K562 (cell line): ENCODE measurements around the gene PYHIN1. TPM values are rescaled to one million over a fixed set of nuclear protein-coding genes. Genes with fewer than 3 reads are reported as not detected.
A peak's percentile ranks its signal among the peaks of the same experiment; 100 is the strongest.

Experiments used
- ATAC-seq: fragments of 200-7000 bp; cut with Tn5 transposase; 3 replicates; pipeline ENCODE4 v1.9.1; 2020; ENCODE audit warnings: moderate library complexity
- BruUV-seq: library from RNA; stranded (reverse); fragments of 400-500 nt; replicated peaks from 2 replicates; lab custom pipeline; 2021; lab: Mats Ljungman, UMichigan
- CTCF ChIA-PET: fragments of 300-600 bp; formaldehyde crosslinking; extraction: SDS; loops from one replicate; lab custom pipeline; 2021; ENCODE audit warnings: low intra/inter-chr PET ratio; lab: Yijun Ruan, JAX
- POLR2A ChIA-PET: fragments of 300-600, 350-650 bp; sonication (Branson Sonifier 250); formaldehyde crosslinking; extraction: SDS; loops from one replicate; lab custom pipeline; 2021; ENCODE audit warnings: antibody characterized with exemption, inconsistent platforms; lab: Yijun Ruan, JAX
- DNase-seq, 4 experiments: peaks; one replicate each; pipeline versions ENCODE4 v3.0.0 to v3.0.0-alpha.2; 2011 to 2018; ENCODE audit warnings: low spot score in 3 of 4, mixed read lengths in 3 of 4; ENCODE audit errors: extremely low read depth in 1 of 4
- FAIRE-seq: peaks from 2 replicates; lab custom pipeline; 2011; peaks lifted over from hg19 to GRCh38; lab: Jason Lieb, UNC
- H2AFZ ChIP-seq: 2 replicates; pipeline ENCODE4 v1.6.0; 2011; ENCODE audit warnings: low read depth, low read length, control low read depth, inconsistent platforms
- H3K27ac ChIP-seq: fragments of 200-600 bp; 3 replicates; pipeline ENCODE4 v1.8.0; 2011; ENCODE audit warnings: low read depth, mild to moderate bottlenecking, control low read depth, inconsistent platforms, low read length, moderate library complexity, mixed read lengths; ENCODE audit errors: extremely low read depth
- H3K27me3 ChIP-seq, 2 experiments: fragments of 300-600 bp in 1 of 2; 2 replicates in 1 of 2; 3 replicates in 1 of 2; pipeline versions ENCODE4 v1.6.0 to v1.8.0; 2011; ENCODE audit warnings: inconsistent platforms in 2 of 2, low read length in 2 of 2, mild to moderate bottlenecking in 1 of 2, mixed read lengths in 1 of 2, moderate library complexity in 1 of 2; ENCODE audit not compliant: control insufficient read depth in 2 of 2, insufficient read depth in 2 of 2
- H3K36me3 ChIP-seq: fragments of 300-600 bp; 3 replicates; pipeline ENCODE4 v1.8.0; 2011; ENCODE audit warnings: mild to moderate bottlenecking, low read length, inconsistent platforms; ENCODE audit not compliant: control insufficient read depth, insufficient read depth
- H3K4me1 ChIP-seq, 2 experiments: fragments of 200-600 bp in 1 of 2; replicated peaks in 1 of 2; 2 replicates in 1 of 2; 3 replicates in 1 of 2; pipeline versions ENCODE4 v1.5.1 to v1.8.0; 2011; ENCODE audit warnings: inconsistent platforms in 2 of 2, low read length in 2 of 2, mild to moderate bottlenecking in 1 of 2, mixed read lengths in 1 of 2, moderate library complexity in 1 of 2; ENCODE audit not compliant: control insufficient read depth in 2 of 2, insufficient read depth in 2 of 2
- H3K4me2 ChIP-seq: 2 replicates; pipeline ENCODE4 v1.6.1; 2011; ENCODE audit warnings: low read length, control low read depth, inconsistent platforms, mixed read lengths; ENCODE audit not compliant: insufficient read depth
- H3K4me3 ChIP-seq: fragments of 200-600 bp; sonication (generic), shearing (Covaris generic); 2 replicates; pipeline ENCODE4 v1.5.1; 2016; ENCODE audit warnings: control low read depth, inconsistent platforms
- H3K79me2 ChIP-seq: fragments of 200-600 bp; 3 replicates; pipeline ENCODE4 v1.8.0; 2011; ENCODE audit warnings: low read length, inconsistent platforms; ENCODE audit not compliant: control insufficient read depth, insufficient read depth
- H3K9ac ChIP-seq, 2 experiments: 2 replicates each; pipeline versions ENCODE4 v1.6.0 to v1.6.1; 2011; ENCODE audit warnings: low read depth in 2 of 2, low read length in 2 of 2, control low read depth in 1 of 2, inconsistent platforms in 1 of 2, mild to moderate bottlenecking in 1 of 2, mixed read lengths in 1 of 2; ENCODE audit not compliant: insufficient read depth in 1 of 2
- H3K9me1 ChIP-seq: one replicate; pipeline ENCODE4 v1.6.0; 2011; ENCODE audit warnings: inconsistent platforms, mild to moderate bottlenecking, low read length, moderate library complexity; ENCODE audit not compliant: control insufficient read depth, insufficient read depth
- H3K9me3 ChIP-seq: replicated peaks from 2 replicates; pipeline ENCODE4 v1.5.1; 2011; ENCODE audit warnings: low read depth, low read length, inconsistent platforms; ENCODE audit not compliant: control insufficient read depth, insufficient read depth
- H4K20me1 ChIP-seq: replicated peaks from 2 replicates; pipeline ENCODE4 v1.6.1; 2011; ENCODE audit warnings: low read length, inconsistent platforms, mixed read lengths; ENCODE audit not compliant: control insufficient read depth, insufficient read depth
- ASH1L ChIP-seq: fragments of 450-650 bp; IDR thresholded peaks from 2 replicates; pipeline ENCODE4 v1.6.1; 2018; ENCODE audit warnings: borderline replicate concordance, mild to moderate bottlenecking, low read depth; ENCODE audit not compliant: partially characterized antibody
- CEBPG ChIP-seq, 3 experiments: fragments of 200-800 bp in 1 of 3; sonication (Bioruptor generic) in 1 of 3; sonication (generic) in 1 of 3; formaldehyde crosslinking in 1 of 3; IDR thresholded peaks in 2 of 3; conservative IDR thresholded peaks in 1 of 3; 2 replicates each; pipeline versions ENCODE4 v1.6.1 to v1.8.0; 2016 to 2022; ENCODE audit warnings: missing compliant biosample characterization in 2 of 3, missing genetic modification characterization in 2 of 3, mild to moderate bottlenecking in 1 of 3, missing genetic modification reagents in 1 of 3
- ELF1 ChIP-seq: fragments of 200-800 bp; sonication (Bioruptor generic); IDR thresholded peaks from 2 replicates; pipeline ENCODE4 v1.6.1; 2016; ENCODE audit warnings: missing genetic modification characterization, missing compliant biosample characterization
- HDAC1 ChIP-seq, 2 experiments: fragments of 450-650 bp; IDR thresholded peaks; 2 replicates each; pipeline ENCODE4 v1.6.1; 2016 to 2017; ENCODE audit warnings: inconsistent platforms in 1 of 2, mild to moderate bottlenecking in 1 of 2, moderate library complexity in 1 of 2
- LCOR ChIP-seq: sonication (generic); formaldehyde crosslinking; IDR thresholded peaks from 2 replicates; pipeline ENCODE4 v1.8.0; 2022; ENCODE audit warnings: mild to moderate bottlenecking, missing genetic modification reagents
- ZEB2 ChIP-seq: fragments of 450-650 bp; IDR thresholded peaks from 2 replicates; pipeline ENCODE4 v1.6.1; 2016
- ZNF184 ChIP-seq: sonication (generic); formaldehyde crosslinking; IDR thresholded peaks from 2 replicates; pipeline ENCODE4 v1.5.0; 2020; ENCODE audit warnings: missing genetic modification reagents
- ZNF253 ChIP-seq: fragments of 250-450 bp; sonication (Bioruptor Pico); conservative IDR thresholded peaks from 2 replicates; pipeline ENCODE4 v1.6.1; 2021; ENCODE audit warnings: mild to moderate bottlenecking
- ZNF717 ChIP-seq: fragments of 250-450 bp; sonication (Bioruptor Pico); IDR thresholded peaks from 2 replicates; pipeline ENCODE4 v1.5.0; 2021
- WGBS: fragments of 100-300 bp; shearing (Covaris generic); methylation state at CpG from one replicate; pipeline ENCODE4 v1.1.6; 2016; ENCODE audit warnings: low coverage, mixed read lengths; ENCODE audit not compliant: insufficient coverage; ENCODE audit errors: missing lambda C conversion rate; 5-methylcytosine and 5-hydroxymethylcytosine counted together
- in situ Hi-C: fragments of 300-500 bp; cut with MboI; formaldehyde crosslinking; loops from 4 replicates; pipeline ENCODE4 v1.15.0; 2018; ENCODE audit warnings: inconsistent platforms, mixed read lengths
- intact Hi-C: fragments of 100-400 bp; cut with micrococcal nuclease; formaldehyde crosslinking; loops from 2 replicates; pipeline ENCODE4 v1.14.2; 2022
- polyA plus RNA-seq, 8 experiments: library from polyadenylated mRNA; depleted of rRNA in 4 of 8; stranded (reverse) in 5 of 8; unstranded in 3 of 8; fragments of >200 nt; fragmentation: Nextera tagmentation in 2 of 8; fragmentation: Illumina TruSeq in 1 of 8; extraction: Ambion mirVana in 2 of 8; extraction: Trizol in 1 of 8; gene quantifications; 2 replicates each; pipeline versions ENCODE4 v1.2.1 to v1.2.3, GENCODE V29; 2011 to 2014; ENCODE audit warnings: inconsistent platforms in 1 of 8, missing spikeins in 1 of 8
- total RNA-seq, 7 experiments: library from RNA; depleted of rRNA in 6 of 7; stranded (reverse); fragments of >200 nt in 6 of 7; fragmentation: Illumina TruSeq in 2 of 7; extraction: Trizol in 2 of 7; gene quantifications; 2 replicates each; pipeline versions ENCODE4 v1.2.1 to v1.2.3, GENCODE V29; 2011 to 2021; ENCODE audit warnings: low replicate concordance in 1 of 7
- TF ChIP-seq, protein P1 (sequence below), 3 experiments: IDR thresholded peaks in 2 of 3; conservative IDR thresholded peaks in 1 of 3; 2 replicates each; pipeline ENCODE4 v1.5.1; 2011 to 2012; ENCODE audit warnings: low read length in 3 of 3, mild to moderate bottlenecking in 3 of 3, control low read depth in 2 of 3, improper control_type of control experiment in 1 of 3, inconsistent platforms in 1 of 3, low read depth in 1 of 3, mixed read lengths in 1 of 3, moderate library complexity in 1 of 3; ENCODE audit not compliant: insufficient read depth in 2 of 3

The PYHIN1 gene
- total and polyA plus RNA-seq, 9 of the 15 experiments (the other 6 are each of a cell fraction or from before 2014, with no cell fraction given) = not detected

DNA sequence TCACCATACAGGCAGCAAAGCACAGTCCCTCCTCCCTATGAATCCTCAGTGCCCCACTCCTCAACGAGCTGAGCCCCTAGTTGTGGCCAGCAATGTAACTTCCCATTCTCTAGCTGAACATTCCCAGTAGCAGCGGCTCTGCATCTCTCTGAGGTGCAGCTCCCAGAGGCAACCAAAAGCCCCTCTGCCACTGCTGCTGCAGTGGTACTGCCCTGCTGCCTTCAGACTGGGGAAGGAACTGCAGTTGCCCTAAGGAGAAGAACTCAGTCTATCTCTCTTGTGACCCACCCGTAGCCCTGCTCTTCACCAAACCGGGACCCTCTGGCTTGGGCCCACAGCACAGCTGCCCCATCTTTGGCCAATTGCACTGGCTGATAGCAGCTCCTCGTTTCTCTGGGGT is 31.6 kb downstream of the PYHIN1 start:
- no peaks in the 10 kb centered on the region for H4K20me1 ChIP-seq
- ChIA-PET POLR2A (interaction anchor here (0.6 kb wide), 1 partner anchor 311 kb away, joined by 3 read pairs; no protein-coding TSS in a partner anchor), CTCF (no interaction called here)
- no peak overlapping the region for H3K4me2 ChIP-seq
- no peaks in the 10 kb centered on the region for H3K4me1 ChIP-seq
- intact Hi-C loops = no loop called here
- FAIRE-seq = no peak
- BruUV-seq = no TSS peak
- H3K27me3 ChIP-seq = 0 out of 5 replicates have a peak, but pooled peaks cover 0 to 5% of the 10 kb centered on the region in 2 experiments
- H3K9me3 ChIP-seq = no peaks in the 10 kb centered on the region
- TF ChIP-seq ASH1L = no peak
- TF ChIP-seq, protein P1, sequence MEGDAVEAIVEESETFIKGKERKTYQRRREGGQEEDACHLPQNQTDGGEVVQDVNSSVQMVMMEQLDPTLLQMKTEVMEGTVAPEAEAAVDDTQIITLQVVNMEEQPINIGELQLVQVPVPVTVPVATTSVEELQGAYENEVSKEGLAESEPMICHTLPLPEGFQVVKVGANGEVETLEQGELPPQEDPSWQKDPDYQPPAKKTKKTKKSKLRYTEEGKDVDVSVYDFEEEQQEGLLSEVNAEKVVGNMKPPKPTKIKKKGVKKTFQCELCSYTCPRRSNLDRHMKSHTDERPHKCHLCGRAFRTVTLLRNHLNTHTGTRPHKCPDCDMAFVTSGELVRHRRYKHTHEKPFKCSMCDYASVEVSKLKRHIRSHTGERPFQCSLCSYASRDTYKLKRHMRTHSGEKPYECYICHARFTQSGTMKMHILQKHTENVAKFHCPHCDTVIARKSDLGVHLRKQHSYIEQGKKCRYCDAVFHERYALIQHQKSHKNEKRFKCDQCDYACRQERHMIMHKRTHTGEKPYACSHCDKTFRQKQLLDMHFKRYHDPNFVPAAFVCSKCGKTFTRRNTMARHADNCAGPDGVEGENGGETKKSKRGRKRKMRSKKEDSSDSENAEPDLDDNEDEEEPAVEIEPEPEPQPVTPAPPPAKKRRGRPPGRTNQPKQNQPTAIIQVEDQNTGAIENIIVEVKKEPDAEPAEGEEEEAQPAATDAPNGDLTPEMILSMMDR (IDR thresholded peaks at IDR 0.05 in 2 of 3, conservative IDR thresholded peaks at IDR 0.05 in 1 of 3; ENCODE audit: insufficient read depth in 2 of 3, low read depth in 1 of 3, low read length in 3 of 3) = 0 out of 6 replicates have a peak, but pooled peaks of 2 of the 3 experiments have one; percentile 1 to 12
- H2AFZ ChIP-seq = no peak overlapping the region
- H3K9ac ChIP-seq = no peak overlapping the region
- H3K79me2 ChIP-seq = no peaks in the 10 kb centered on the region
- DNase-seq = no peak
- 0% methylated on average over 4 of the region's 5 CpGs for WGBS
- no peaks in the 10 kb centered on the region for H3K9me1 ChIP-seq
- in situ Hi-C loops = no loop called here
- no peak overlapping the region for H3K27ac ChIP-seq
- no peak overlapping the region for H3K4me3 ChIP-seq
- ATAC-seq = 0 out of 3 replicates have a peak, but pooled peaks have one; percentile 32
- no peaks in the 10 kb centered on the region for H3K36me3 ChIP-seq

- FAIRE-seq = no peak
- BruUV-seq = no TSS peak
- in situ Hi-C loops = no loop called here
Observed at GRCh38 chr1:158969166-158969565, 37.8 kb downstream of the PYHIN1 start.

More at GRCh38 chr1:158969166-158969565, 37.8 kb downstream of the PYHIN1 start:
- no peaks in the 10 kb centered on the region for H3K36me3 ChIP-seq
- ChIA-PET CTCF (no interaction called here), POLR2A (no interaction called here)
- TF ChIP-seq ZNF184 (no peak), ELF1 (no peak), ZEB2 (no peak), LCOR (CRISPR knock-in tag) (no peak), CEBPG (CRISPR knock-in tag; IDR thresholded peaks at IDR 0.05) (no peak), CEBPG (tag; conservative IDR thresholded peaks at IDR 0.05 in 1 of 2, IDR thresholded peaks at IDR 0.05 in 1 of 2) (no peak), ZNF717 (CRISPR knock-in tag) (no peak), HDAC1 (IDR thresholded peaks at IDR 0.05) (no peak), ZNF253 (CRISPR knock-in tag) (no peak)
- intact Hi-C loops = no loop called here
- no peaks in the 10 kb centered on the region for H3K27me3 ChIP-seq
- H3K27ac ChIP-seq = no peak overlapping the region
- no peaks in the 10 kb centered on the region for H3K9me3 ChIP-seq
- no peaks in the 10 kb centered on the region for H3K9me1 ChIP-seq
- no peak overlapping the region for H3K4me2 ChIP-seq
- no peak overlapping the region for H3K4me3 ChIP-seq
- no peaks in the 10 kb centered on the region for H3K4me1 ChIP-seq
- H2AFZ ChIP-seq = no peak overlapping the region
- H3K79me2 ChIP-seq = no peaks in the 10 kb centered on the region
- ATAC-seq (no peak), DNase-seq (no peak)
- no peak overlapping the region for H3K9ac ChIP-seq
- 4% methylated on average over 3 of the region's 3 CpGs for WGBS
- no peaks in the 10 kb centered on the region for H4K20me1 ChIP-seq
